ENCODE measurements around the gene NOTCH4.
"Not testable (repeated sequence)": the region's sequence is repeated elsewhere in the genome, so short reads cannot be mapped to it uniquely, and the experiment has no call there.

NOTCH4 gene

GRCh38 chr6:32213649-32214048, 10.2 kb downstream of the NOTCH4 start:
- H3K4me1 ChIP-seq (ENCODE audit: control insufficient read depth, insufficient read depth, low read length): no peaks in the 10 kb centered on the region
- no peak overlapping the region for H3K27ac ChIP-seq (ENCODE audit: low read depth, low read length)
- H3K36me3 ChIP-seq (ENCODE audit: control insufficient read depth, insufficient read depth, low read length): no peaks in the 10 kb centered on the region
- H3K4me3 ChIP-seq (ENCODE audit: low read length): no peak overlapping the region
- no peaks in the 10 kb centered on the region for H3K27me3 ChIP-seq (ENCODE audit: control insufficient read depth, insufficient read depth, low read length)
- H3K9ac ChIP-seq (ENCODE audit: low read length): no peak overlapping the region

DNA sequence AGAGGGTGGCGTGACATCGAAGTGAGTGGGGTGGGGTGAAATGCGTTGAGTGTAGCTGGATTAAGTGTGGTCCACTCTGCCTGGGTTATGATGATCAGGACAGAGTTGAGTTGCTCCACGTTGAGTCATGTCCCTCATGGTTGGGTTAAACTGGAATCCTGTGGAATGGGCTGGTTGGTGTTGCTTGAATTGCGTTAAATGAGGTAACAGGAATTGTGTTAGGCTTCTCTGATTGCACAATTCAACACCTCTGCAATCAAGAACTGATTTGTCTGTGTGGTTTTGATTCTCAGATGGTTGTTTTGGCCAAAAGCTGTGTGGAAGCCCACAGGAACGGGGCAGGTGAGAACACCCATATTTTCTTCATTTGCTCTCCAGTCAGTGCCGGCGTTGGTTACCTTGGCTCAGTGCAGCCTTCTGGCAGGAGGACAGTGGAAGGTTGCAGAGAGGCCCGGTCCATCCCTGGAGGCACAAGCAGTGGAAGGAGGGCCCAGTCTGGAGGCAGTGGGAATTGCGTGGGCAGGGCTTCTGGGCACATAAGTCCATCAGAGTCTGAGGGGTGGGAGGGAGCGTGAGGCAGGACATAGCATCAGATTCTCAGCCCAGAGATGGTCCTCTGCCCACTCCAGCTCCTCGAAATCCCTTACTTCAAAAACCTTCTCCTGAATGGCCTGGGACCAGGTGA, 11.6 kb downstream of the NOTCH4 start:
- H3K4me3 ChIP-seq (ENCODE audit: low read length): no peak overlapping the region
- no peaks in the 10 kb centered on the region for H3K27me3 ChIP-seq (ENCODE audit: control insufficient read depth, insufficient read depth, low read length)
- H3K36me3 ChIP-seq (ENCODE audit: control insufficient read depth, insufficient read depth, low read length): no peaks in the 10 kb centered on the region
- H3K27ac ChIP-seq (ENCODE audit: low read depth, low read length): no peak overlapping the region
- no peaks in the 10 kb centered on the region for H3K4me1 ChIP-seq (ENCODE audit: control insufficient read depth, insufficient read depth, low read length)
- no peak overlapping the region for H3K9ac ChIP-seq (ENCODE audit: low read length)

DNA sequence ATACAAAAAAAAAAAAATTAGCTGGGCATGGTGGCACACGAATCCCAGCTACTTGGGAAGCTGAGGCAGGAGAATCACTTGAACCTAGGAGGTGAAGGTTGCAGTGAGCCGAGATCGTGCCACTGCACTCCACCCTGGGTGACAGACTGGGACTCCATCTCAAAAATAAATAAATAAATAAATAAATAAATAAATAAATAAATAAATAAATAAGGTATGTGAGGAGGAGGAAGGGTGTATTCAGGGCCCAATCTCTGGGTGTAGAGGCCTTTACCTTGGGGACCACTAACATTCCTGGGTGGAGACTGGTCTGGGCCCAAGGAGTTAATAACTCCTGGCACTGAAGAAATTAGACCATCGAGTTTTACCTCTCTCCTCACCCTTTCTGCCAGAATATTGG, 12.4 kb downstream of the NOTCH4 start:
- H3K9ac ChIP-seq (ENCODE audit: low read length); H3K36me3 ChIP-seq (ENCODE audit: control insufficient read depth, insufficient read depth, low read length); H3K27me3 ChIP-seq (ENCODE audit: control insufficient read depth, insufficient read depth, low read length); H3K4me3 ChIP-seq (ENCODE audit: low read length); H3K27ac ChIP-seq (ENCODE audit: low read depth, low read length); H3K4me1 ChIP-seq (ENCODE audit: control insufficient read depth, insufficient read depth, low read length): not testable (repeated sequence)

DNA sequence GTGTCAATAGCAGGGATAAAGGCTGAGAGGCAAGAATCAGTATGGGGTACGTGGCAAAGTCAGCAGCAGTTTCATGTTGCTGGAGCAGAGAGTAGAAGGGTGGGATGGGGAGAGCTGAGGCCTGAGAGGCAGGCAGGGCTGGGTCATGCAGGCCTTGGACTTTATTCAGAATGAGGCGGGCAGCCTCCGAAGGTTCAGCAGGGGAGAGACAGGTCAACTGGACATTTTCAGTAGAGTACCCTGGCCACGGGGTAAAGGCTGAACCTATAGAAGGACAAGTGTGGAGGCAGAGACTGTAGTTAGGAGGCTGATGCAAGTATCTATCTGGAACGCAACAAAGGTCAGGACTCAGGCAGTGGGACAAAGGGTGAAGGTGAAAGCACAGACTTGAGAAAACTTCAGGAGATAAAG, 13.7 kb downstream of the NOTCH4 start:
- no peak overlapping the region for H3K9ac ChIP-seq (ENCODE audit: low read length)
- H3K4me1 ChIP-seq (ENCODE audit: control insufficient read depth, insufficient read depth, low read length): no peaks in the 10 kb centered on the region
- H3K36me3 ChIP-seq (ENCODE audit: control insufficient read depth, insufficient read depth, low read length): no peaks in the 10 kb centered on the region
- no peak overlapping the region for H3K4me3 ChIP-seq (ENCODE audit: low read length)
- H3K27me3 ChIP-seq (ENCODE audit: control insufficient read depth, insufficient read depth, low read length): no peaks in the 10 kb centered on the region
- no peak overlapping the region for H3K27ac ChIP-seq (ENCODE audit: low read depth, low read length)

DNA sequence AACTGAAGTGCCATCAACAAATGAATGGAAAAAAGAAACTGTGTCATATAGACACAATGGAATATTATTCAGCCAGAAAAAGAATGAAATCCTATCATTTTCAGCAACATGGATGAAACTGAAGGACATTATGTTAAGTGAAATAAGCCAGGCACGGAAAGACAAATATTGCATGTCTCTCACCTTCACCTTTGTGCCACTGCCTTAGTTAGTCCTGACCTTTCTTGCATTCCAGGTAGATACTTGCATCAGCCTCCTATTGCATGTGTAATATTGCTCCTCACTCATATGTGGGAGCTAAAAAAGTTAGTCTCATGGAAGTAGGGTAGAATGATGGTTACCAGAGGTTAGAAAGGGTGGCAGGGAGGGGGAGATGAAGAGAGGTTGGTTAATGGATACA, 14.9 kb downstream of the NOTCH4 start:
- no peaks in the 10 kb centered on the region for H3K27me3 ChIP-seq (ENCODE audit: control insufficient read depth, insufficient read depth, low read length)
- no peaks in the 10 kb centered on the region for H3K4me1 ChIP-seq (ENCODE audit: control insufficient read depth, insufficient read depth, low read length)
- H3K9ac ChIP-seq (ENCODE audit: low read length): no peak overlapping the region
- H3K4me3 ChIP-seq (ENCODE audit: low read length): no peak overlapping the region
- H3K36me3 ChIP-seq (ENCODE audit: control insufficient read depth, insufficient read depth, low read length): no peaks in the 10 kb centered on the region
- H3K27ac ChIP-seq (ENCODE audit: low read depth, low read length): no peak overlapping the region

- H3K27ac ChIP-seq (ENCODE audit: low read depth, low read length): no peak overlapping the region
- H3K36me3 ChIP-seq (ENCODE audit: control insufficient read depth, insufficient read depth, low read length): no peaks in the 10 kb centered on the region
- H3K4me3 ChIP-seq (ENCODE audit: low read length): no peak overlapping the region
- H3K27me3 ChIP-seq (ENCODE audit: control insufficient read depth, insufficient read depth, low read length): peaks cover 3% of the 10 kb centered on the region
- H3K4me1 ChIP-seq (ENCODE audit: control insufficient read depth, insufficient read depth, low read length): no peaks in the 10 kb centered on the region
- H3K9ac ChIP-seq (ENCODE audit: low read length): no peak overlapping the region
These were observed 19.6 kb downstream of the NOTCH4 start for GRCh38 chr6:32204268-32204715.

GRCh38 chr6:32203426-32204267, 20.2 kb downstream of the NOTCH4 start:
- Histone ChIP-seq H3K4me3 (ENCODE audit: low read length) (no peak overlapping the region), H3K9ac (ENCODE audit: low read length) (no peak overlapping the region), H3K4me1 (ENCODE audit: control insufficient read depth, insufficient read depth, low read length) (no peaks in the 10 kb centered on the region), H3K27ac (ENCODE audit: low read depth, low read length) (no peak overlapping the region), H3K36me3 (ENCODE audit: control insufficient read depth, insufficient read depth, low read length) (no peaks in the 10 kb centered on the region), H3K27me3 (ENCODE audit: control insufficient read depth, insufficient read depth, low read length) (peaks cover 3% of the 10 kb centered on the region)

DNA sequence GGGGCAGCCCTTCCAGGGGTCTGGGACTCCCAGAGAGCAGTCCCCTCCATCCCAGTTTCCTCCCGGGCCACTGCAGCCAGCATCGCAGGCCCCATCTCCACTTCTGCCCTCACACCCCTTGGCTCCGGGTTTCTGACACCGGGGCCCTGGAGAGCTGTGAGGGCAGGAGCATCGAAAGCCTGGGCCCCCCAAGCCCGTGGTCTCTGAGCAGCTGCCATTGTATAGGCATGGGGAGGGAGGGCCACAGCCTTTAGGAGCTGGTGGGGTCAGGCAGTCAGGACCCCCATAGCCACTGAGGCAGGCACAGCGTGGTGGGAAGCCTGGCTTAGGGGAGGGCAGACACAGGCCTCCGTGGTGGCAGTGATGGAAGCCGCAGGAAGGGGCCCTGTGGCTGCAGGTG, 21.7 kb downstream of the NOTCH4 start:
- Histone ChIP-seq H3K9ac (ENCODE audit: low read length) (no peak overlapping the region), H3K36me3 (ENCODE audit: control insufficient read depth, insufficient read depth, low read length) (no peaks in the 10 kb centered on the region), H3K4me1 (ENCODE audit: control insufficient read depth, insufficient read depth, low read length) (no peaks in the 10 kb centered on the region), H3K4me3 (ENCODE audit: low read length) (no peak overlapping the region), H3K27me3 (ENCODE audit: control insufficient read depth, insufficient read depth, low read length) (peaks cover 3% of the 10 kb centered on the region), H3K27ac (ENCODE audit: low read depth, low read length) (no peak overlapping the region)

GRCh38 chr6:32200711-32201475, 23.0 kb downstream of the NOTCH4 start:
- no peak overlapping the region for H3K4me3 ChIP-seq (ENCODE audit: low read length)
- H3K27ac ChIP-seq (ENCODE audit: low read depth, low read length): no peak overlapping the region
- no peaks in the 10 kb centered on the region for H3K36me3 ChIP-seq (ENCODE audit: control insufficient read depth, insufficient read depth, low read length)
- H3K27me3 ChIP-seq (ENCODE audit: control insufficient read depth, insufficient read depth, low read length): peaks cover 3% of the 10 kb centered on the region
- H3K4me1 ChIP-seq (ENCODE audit: control insufficient read depth, insufficient read depth, low read length): peaks cover 4% of the 10 kb centered on the region
- H3K9ac ChIP-seq (ENCODE audit: low read length): no peak overlapping the region

- Histone ChIP-seq H3K27me3 (ENCODE audit: control insufficient read depth, insufficient read depth, low read length) (peaks cover 3% of the 10 kb centered on the region), H3K36me3 (ENCODE audit: control insufficient read depth, insufficient read depth, low read length) (no peaks in the 10 kb centered on the region), H3K4me3 (ENCODE audit: low read length) (no peak overlapping the region), H3K27ac (ENCODE audit: low read depth, low read length) (no peak overlapping the region), H3K9ac (ENCODE audit: low read length) (no peak overlapping the region), H3K4me1 (ENCODE audit: control insufficient read depth, insufficient read depth, low read length) (peaks cover 11% of the 10 kb centered on the region)
These were observed 25.0 kb downstream of the NOTCH4 start for GRCh38 chr6:32198866-32199265.

- no peak overlapping the region for H3K4me3 ChIP-seq (ENCODE audit: low read length)
- H3K36me3 ChIP-seq (ENCODE audit: control insufficient read depth, insufficient read depth, low read length): no peaks in the 10 kb centered on the region
- peaks cover 11% of the 10 kb centered on the region for H3K4me1 ChIP-seq (ENCODE audit: control insufficient read depth, insufficient read depth, low read length)
- peaks cover 3% of the 10 kb centered on the region for H3K27me3 ChIP-seq (ENCODE audit: control insufficient read depth, insufficient read depth, low read length)
- H3K27ac ChIP-seq (ENCODE audit: low read depth, low read length): no peak overlapping the region
- H3K9ac ChIP-seq (ENCODE audit: low read length): no peak overlapping the region
These were observed 25.5 kb downstream of the NOTCH4 start for GRCh38 chr6:32198345-32198696.

Measured in rectal smooth muscle tissue (tissue), 1 donor.